ENCODE data around the gene SCN9A. TPM values are rescaled to one million over a fixed set of nuclear protein-coding genes. Genes with fewer than 3 reads are reported as not detected.

SCN9A gene
- total RNA-seq, 1 donor from 2014 or later: 1.4 TPM

GRCh38 chr2:166155589-166155988 lies 220.2 kb downstream of the SCN9A start:
- DNase-seq: no peak
- Histone ChIP-seq H3K36me3 (no peaks in the 10 kb centered on the region), H3K4me1 (no peaks in the 10 kb centered on the region), H3K4me3 (no peak overlapping the region), H3K27me3 (ENCODE audit: low read depth) (peaks cover 4% of the 10 kb centered on the region), H3K9me3 (replicated peaks) (no peaks in the 10 kb centered on the region), H3K27ac (replicated peaks) (no peak overlapping the region)
- intact Hi-C loops (cut with micrococcal nuclease): no loop called here
- no peak for TF ChIP-seq CTCF (IDR thresholded peaks at IDR 0.05; ENCODE audit: borderline replicate concordance)

- Histone ChIP-seq H3K36me3 (no peaks in the 10 kb centered on the region), H3K4me1 (no peaks in the 10 kb centered on the region), H3K27ac (replicated peaks) (no peak overlapping the region), H3K9me3 (replicated peaks) (no peaks in the 10 kb centered on the region), H3K27me3 (ENCODE audit: low read depth) (peaks cover 4% of the 10 kb centered on the region), H3K4me3 (no peak overlapping the region)
- intact Hi-C loops (cut with micrococcal nuclease): no loop called here
- DNase-seq: no peak
- no peak for TF ChIP-seq CTCF (IDR thresholded peaks at IDR 0.05; ENCODE audit: borderline replicate concordance)
Observed at GRCh38 chr2:166154685-166155338, 220.9 kb downstream of the SCN9A start.

DNA sequence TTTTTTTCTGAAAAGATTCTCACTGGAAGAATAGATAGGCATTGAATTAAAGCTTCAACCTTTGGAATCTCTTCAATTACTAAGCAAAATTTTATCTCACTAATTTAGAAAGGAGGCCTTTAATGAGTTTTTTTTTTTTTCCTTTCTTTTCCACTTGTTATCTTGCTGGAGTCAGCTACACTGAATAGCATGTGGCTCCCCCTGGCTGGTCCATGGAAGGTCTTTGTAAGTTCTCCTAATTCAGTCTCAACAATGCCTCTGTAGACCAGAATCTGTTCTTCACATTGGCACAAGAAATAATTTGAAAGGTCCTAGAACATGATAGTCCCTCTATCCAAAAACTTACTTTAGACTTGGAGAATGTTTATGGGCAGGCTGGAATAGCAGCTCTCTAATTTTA lies 223.7 kb downstream of the SCN9A start:
- Histone ChIP-seq H3K4me1 (no peaks in the 10 kb centered on the region), H3K4me3 (no peak overlapping the region), H3K27ac (replicated peaks) (no peak overlapping the region), H3K36me3 (no peaks in the 10 kb centered on the region), H3K27me3 (ENCODE audit: low read depth) (no peaks in the 10 kb centered on the region), H3K9me3 (replicated peaks) (no peaks in the 10 kb centered on the region)
- TF ChIP-seq CTCF (IDR thresholded peaks at IDR 0.05; ENCODE audit: borderline replicate concordance): no peak
- no peak for DNase-seq
- intact Hi-C loops (cut with micrococcal nuclease): no loop called here

- no peak overlapping the region for H3K4me3 ChIP-seq
- intact Hi-C loops (cut with micrococcal nuclease): no loop called here
- DNase-seq: peak; percentile 28
- no peaks in the 10 kb centered on the region for H3K36me3 ChIP-seq
- H3K4me1 ChIP-seq: no peaks in the 10 kb centered on the region
- peak overlapping the region; percentile 24 for H3K27ac ChIP-seq (replicated peaks)
- no peak for TF ChIP-seq CTCF (IDR thresholded peaks at IDR 0.05; ENCODE audit: borderline replicate concordance)
- no peaks in the 10 kb centered on the region for H3K9me3 ChIP-seq (replicated peaks)
- H3K27me3 ChIP-seq (ENCODE audit: low read depth): no peaks in the 10 kb centered on the region
Observed at GRCh38 chr2:166148500-166149400, 227.0 kb downstream of the SCN9A start.

GRCh38 chr2:166147883-166148282 lies 227.9 kb downstream of the SCN9A start:
- Histone ChIP-seq H3K4me3 (no peak overlapping the region), H3K27ac (replicated peaks) (no peak overlapping the region), H3K4me1 (no peaks in the 10 kb centered on the region), H3K36me3 (no peaks in the 10 kb centered on the region), H3K9me3 (replicated peaks) (no peaks in the 10 kb centered on the region), H3K27me3 (ENCODE audit: low read depth) (no peaks in the 10 kb centered on the region)
- intact Hi-C loops (cut with micrococcal nuclease): no loop called here
- DNase-seq: no peak
- no peak for TF ChIP-seq CTCF (IDR thresholded peaks at IDR 0.05; ENCODE audit: borderline replicate concordance)

Other genes with a start within 250 kb of the SCN9A start
- gene SCN1A, start 247.9 kb downstream of the SCN9A start, total RNA-seq: 0.63 TPM
- 22.3 TPM for gene SCN7A, start 118.3 kb upstream of the SCN9A start, total RNA-seq

Measured in left ventricle myocardium inferior (tissue), 1 donor.